ENCODE measurements around the gene CLEC1B.
"Not testable (repeated sequence)": the region's sequence is repeated elsewhere in the genome, so short reads cannot be mapped to it uniquely, and the experiment has no call there.

Gene CLEC1B

DNA sequence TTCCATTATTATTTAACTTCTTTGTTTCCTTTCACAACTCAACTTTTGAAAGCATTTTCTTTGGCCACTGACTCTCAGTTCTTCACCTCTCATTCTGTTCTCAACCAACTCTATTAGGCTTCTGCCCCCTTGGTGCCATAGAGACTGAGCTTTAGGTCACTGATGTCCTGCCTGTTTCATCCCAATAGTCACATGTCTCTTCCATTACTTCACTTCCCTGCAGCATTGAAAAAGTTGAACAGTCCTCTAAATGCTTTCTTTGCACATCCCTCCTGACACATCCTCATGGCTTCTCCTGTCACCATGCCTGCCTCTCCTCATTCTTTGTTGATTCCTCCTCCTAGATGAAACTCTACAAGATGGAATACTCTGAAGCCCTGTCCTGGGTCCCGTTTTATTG lies 25.0 kb downstream of the CLEC1B start:
- DNase-seq = no peak

DNA sequence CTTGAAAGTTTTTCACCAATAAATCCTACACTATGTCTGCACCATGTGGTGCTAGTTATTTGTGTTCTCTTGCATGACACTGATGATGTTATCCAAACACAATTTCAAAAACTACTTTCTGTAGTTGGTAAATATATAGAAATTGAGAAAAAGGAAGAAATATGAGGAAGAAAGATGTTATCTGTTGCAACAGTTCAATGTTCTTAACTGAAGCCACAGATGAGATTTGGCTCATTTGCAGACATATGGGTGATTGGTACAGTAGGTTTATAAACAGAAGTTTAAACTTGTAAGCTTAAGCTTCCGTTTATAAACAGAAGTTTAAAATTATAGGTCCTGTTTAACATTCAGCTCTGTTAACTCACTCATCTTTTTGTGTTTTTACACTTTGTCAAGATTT lies 27.7 kb downstream of the CLEC1B start, which contains the start of gene CLEC12A:
CLEC12A (plus strand) TSS at position 229 of the 400 bp plus-strand sequence. CDS start 188 bp downstream, outside the sequence.
- no peak for DNase-seq

DNA sequence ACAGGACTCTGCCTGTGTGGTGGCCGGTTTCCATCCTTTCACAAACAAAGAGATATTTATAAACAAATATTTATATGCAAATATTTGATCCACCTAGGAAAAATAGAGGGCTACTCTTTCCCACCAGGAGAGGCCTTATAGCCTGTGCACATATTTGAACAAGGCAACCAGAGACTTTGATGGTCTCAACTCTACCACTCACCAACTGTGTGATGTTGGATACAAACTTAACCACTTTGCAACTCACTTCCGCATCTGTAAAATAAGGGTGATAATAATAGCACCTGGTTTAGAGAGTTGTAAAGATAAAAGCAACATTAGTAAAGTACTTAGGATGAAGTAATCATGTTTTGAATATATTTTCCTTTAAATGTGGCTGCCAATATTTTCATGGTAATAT lies 29.2 kb downstream of the CLEC1B start:
- no peak for DNase-seq

DNA sequence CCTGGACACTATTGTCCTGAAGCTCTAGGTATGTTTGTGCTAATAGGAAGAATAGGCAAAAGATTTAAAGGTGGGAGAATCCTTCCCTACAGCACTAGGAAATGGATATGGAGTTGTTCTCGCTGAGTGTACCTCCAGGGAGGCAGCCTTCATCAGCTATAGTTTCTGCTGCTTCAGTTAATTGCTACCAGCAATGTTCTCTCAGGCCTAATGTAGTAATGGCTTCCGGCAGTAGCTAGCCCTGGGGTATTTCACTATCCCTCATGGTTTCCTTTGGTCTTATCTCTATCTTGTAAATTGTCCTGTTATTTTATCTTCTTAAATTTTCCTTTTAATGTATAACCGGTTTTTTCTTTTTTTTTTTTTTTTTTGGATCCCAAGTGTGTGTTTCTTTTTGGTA lies 37.0 kb downstream of the CLEC1B start:
- no peak for DNase-seq

DNA sequence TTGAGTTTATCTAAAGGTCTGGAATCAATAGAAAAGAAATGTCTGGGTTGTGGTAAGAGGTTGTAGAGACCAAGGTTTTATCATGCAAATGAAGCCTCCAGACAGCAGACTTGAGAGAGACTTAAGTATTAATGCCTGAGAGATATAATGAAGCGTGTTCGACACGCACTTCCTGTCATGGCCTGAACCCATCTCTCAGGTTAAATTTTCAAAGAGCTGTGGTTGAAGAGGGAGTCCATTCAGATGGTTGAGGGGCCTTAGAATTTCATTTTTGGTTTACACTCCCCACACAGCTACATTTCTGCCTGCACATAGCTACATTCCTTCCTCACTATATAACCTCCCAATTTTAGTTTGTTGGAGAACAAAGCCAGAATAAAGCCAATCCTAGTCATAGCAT lies 37.8 kb downstream of the CLEC1B start:
- no peak for DNase-seq

DNA sequence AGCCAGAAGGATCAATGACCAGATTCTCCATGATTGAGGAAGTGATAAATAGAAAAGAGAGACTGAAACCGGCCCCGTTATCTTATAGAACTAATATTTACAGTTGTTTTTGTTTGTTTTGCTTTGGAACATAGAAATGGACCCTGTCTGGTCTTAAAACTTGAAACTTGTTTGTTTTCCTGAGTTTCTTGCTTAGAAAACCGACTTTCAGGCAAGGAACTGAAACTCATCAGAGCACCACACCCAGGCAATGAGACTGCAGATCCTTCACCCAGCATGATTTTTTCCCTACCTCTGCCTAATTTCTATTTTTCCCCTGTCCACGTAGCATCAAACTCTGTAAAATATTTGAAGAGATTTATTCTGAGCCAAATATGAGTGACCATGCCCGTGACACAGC lies 38.3 kb downstream of the CLEC1B start:
- DNase-seq = no peak

DNA sequence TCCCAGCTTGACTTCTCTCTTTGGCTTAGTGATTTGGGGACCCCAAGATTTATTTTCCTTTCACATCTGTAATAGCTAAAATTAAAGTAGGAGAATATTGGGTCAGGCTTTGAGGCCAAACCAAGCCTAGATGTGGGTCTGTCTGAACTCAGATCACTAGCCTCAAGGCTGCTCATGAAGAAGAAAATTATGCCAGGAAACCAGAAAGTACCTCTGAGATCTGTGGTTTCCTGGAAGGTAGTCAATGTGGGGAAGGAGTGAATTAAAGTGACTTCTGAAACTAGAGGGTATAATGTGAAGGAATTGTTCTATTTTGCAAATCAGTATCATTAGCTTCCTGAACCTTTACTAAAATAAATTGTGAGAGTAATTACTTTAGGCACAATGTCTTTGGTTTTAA lies 41.1 kb downstream of the CLEC1B start:
- no peak for DNase-seq

DNA sequence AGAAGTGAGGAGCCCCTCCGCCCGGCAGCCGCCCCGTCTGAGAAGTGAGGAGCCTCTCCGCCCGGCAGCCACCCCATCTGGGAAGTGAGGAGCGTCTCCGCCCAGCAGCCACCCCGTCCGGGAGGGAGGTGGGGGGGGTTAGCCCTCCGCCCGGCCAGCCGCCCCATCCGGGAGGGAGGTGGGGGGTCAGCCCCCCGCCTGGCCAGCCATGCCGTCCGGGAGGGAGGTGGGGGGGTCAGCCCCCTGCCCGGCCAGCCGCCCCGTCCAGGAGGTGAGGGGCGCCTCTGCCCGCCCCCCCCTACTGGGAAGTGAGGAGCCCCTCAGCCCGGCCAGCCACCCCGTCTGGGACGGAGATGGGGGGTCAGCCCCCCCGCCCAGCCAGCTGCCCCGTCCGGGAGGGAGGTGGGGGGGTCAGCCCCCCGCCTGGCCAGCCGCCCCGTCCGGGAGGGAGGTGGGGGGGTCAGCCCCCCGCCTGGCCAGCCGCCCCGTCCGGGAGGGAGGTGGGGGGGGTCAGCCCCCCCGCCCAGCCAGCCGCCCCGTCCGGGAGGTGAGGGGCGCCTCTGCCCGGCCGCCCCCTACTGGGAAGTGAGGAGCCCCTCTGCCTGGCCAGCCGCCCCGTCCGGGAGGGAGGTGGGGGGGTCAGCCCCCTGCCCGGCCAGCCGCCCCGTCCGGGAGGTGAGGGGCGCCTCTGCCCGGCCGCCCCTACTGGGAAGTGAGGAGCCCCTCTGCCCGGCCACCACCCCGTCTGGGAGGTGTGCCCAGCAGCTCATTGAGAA lies 45.8 kb downstream of the CLEC1B start:
- not testable (repeated sequence) for DNase-seq

DNA sequence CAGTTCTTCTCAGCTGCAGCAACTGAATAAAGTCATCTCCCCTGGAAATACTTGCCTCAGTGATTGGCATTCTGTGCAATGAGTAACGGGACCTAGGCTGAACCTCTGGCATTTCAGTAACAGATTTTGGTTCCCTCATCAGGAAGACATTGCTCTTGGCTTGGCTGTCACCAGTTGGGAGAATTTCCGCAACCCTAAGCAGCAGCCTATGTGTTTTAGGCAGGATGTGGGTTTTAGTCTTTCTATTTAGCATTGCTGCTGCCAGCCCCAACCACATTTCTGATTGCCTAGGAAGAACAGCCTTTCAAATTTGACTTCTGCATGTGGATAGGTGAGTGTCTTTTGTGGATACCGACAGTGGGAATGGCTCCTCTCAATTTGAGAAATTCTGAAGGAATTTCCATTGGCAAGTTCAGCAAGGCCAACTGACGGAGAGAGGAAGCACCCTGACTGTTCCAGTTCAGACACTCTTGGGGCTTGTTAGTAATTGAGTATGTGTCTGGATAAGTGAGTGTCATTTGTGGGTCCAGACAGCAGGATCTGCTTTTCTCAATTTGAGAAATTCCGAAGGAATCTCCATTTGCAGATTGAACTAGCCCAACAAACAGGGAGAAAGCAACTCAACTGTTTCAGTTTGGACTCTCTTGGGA lies 47.8 kb downstream of the CLEC1B start:
- DNase-seq = no peak

DNA sequence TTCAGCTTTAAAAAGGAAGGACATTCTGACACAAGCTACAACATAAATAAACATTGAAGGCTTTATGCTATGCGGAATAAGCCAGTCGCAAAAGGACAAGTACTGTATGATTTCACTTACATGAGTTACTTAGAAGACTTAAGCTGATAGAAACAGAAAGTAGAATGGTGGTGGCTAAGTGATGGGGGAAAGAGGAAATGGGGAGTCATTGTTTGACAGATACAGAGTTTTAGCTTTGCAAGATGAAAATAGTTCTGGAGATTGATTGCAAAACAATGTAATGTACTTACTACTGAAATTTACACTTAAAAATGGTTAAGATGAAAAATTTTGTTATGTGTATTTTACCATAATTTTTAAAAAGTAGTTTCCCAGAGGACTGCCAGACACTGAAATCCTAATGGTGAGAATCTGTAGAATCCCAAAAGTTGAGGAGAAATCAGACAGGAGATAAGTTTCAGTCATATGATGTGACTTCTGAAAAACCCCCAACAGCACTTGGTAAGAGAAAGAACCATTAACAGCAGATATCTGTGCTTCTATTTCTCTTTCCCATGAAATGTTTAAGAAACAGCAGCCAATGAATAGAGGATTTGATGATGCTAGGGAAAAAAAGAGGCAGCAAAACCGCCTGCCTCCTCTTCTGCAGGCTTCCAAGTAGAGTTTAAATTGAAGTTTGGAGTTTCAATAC lies 50.2 kb downstream of the CLEC1B start:
- no peak for DNase-seq

DNA sequence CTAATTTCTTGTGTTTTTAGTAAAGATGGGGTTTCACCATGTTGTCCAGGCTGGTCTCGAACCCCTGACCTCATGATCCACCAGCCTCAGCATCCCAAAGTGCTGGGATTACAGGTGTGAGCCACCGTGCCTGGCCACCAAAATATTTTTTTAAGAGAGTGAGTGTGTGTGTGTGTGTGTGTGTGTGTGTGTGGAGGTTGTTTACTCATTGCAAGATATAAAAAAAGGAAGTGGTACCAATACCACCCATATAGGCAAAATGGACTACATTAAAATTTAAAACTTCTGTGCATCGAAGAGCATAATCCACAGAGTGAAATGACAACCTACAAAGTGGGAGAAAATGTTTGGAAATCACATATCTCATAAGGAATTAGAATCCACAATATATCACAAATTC lies 51.2 kb downstream of the CLEC1B start:
- DNase-seq = no peak

DNA sequence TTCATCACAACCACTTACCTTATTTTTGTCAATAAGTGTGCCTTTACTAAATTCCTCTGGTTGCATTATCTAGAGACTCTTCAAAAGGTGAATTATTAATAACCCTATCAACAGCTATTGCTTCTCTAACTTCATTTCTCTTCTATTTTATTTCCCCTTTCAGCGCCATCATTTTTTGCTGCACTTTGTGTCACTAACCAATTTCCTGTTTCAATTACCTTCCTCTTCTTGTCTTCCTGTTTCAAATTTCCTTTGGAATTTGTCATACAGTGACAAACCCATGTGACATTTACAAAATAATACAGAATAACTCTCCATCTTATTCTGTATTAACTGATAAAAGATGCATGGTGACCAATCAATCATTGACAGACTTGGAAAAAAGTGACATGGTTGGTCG lies 54.5 kb downstream of the CLEC1B start:
- no peak for DNase-seq

DNA sequence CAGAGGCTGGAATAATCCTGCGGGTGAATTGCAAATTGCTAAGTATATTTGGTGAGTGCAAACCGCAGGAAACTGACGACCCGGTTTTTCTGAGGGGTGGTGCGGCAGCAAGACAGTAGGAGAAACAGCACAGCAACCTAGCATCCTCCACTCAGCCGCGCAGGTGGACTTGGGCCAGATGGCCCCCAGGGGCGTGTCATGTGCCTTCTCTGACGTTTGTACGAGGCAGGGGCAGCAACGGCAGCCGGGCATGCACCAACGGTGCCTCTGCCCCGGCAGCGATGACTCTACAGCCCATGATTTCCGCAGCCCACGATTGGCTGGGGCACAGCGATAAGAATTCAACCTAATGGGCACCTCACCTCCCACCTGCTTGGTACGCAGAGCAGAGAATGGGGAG lies 55.7 kb downstream of the CLEC1B start:
- DNase-seq = no peak
